Measurements from ENCODE around the gene CACNA1D.

- no peak for TF ChIP-seq CTCF (IDR thresholded peaks at IDR 0.05; ENCODE audit: insufficient read depth, low read length, poor library complexity, severe bottlenecking)
- no peak for TF ChIP-seq EZH2phosphoT487 (conservative IDR thresholded peaks at IDR 0.05; ENCODE audit: low read length)
Observed at GRCh38 chr3:53724566-53724965, 230.2 kb downstream of the CACNA1D start.

Data from SU-DHL-6 (cell line).